Activated B cell treated with CpG ODN at 0.5 μM for 24 hours (primary cell): ENCODE results near the gene GNB1L. TPM values are rescaled to one million over a fixed set of nuclear protein-coding genes. Genes with fewer than 3 reads are reported as not detected.
"Not testable (repeated sequence)": the region's sequence is repeated elsewhere in the genome, so short reads cannot be mapped to it uniquely, and the experiment has no call there.

Source experiments
- ATAC-seq: fragments of 200-7000 bp; cut with Tn5 transposase; one replicate; pipeline ENCODE4 v1.10.0; 2021; ENCODE audit warnings: low read depth, mild to moderate bottlenecking, moderate library complexity
- CTCF ChIA-PET: fragments of 350-600 bp; sonication (Branson Sonifier 250); formaldehyde crosslinking; loops from one replicate; lab custom pipeline; 2021; ENCODE audit warnings: antibody characterized with exemption; lab: Charles Lee
- POLR2A ChIA-PET: fragments of 350-600 bp; sonication (Branson Sonifier 250); formaldehyde crosslinking; loops from one replicate; lab custom pipeline; 2021; ENCODE audit warnings: antibody characterized with exemption; lab: Charles Lee
- DNase-seq: peaks from one replicate; pipeline ENCODE4 v3.0.0; 2022
- H3K27ac Mint-ChIP-seq: one replicate; pipeline ENCODE4 v1.8.0; 2020; ENCODE audit warnings: mixed read lengths
- H3K27me3 Mint-ChIP-seq: one replicate; pipeline ENCODE4 v1.8.0; 2021; ENCODE audit warnings: mixed read lengths
- H3K36me3 Mint-ChIP-seq: one replicate; pipeline ENCODE4 v1.8.0; 2021; ENCODE audit warnings: low read depth, mixed read lengths
- H3K4me1 Mint-ChIP-seq: one replicate; pipeline ENCODE4 v1.8.0; 2021; ENCODE audit warnings: mixed read lengths
- H3K4me3 Mint-ChIP-seq: one replicate; pipeline ENCODE4 v1.8.0; 2020; ENCODE audit warnings: mild to moderate bottlenecking, mixed read lengths
- H3K9me3 Mint-ChIP-seq: one replicate; pipeline ENCODE4 v1.8.0; 2020; ENCODE audit warnings: mixed read lengths
- intact Hi-C: fragments of 100-400 bp; cut with micrococcal nuclease; formaldehyde crosslinking; loops from one replicate; pipeline ENCODE4 v1.15.1; 2024
- total RNA-seq: library from RNA; stranded (reverse); gene quantifications from 2 replicates; pipeline ENCODE4 v1.2.3, GENCODE V29; 2022
- TF ChIP-seq, protein P1 (sequence below): fragments of 200-600 bp; IDR thresholded peaks from one replicate; pipeline ENCODE4 v1.8.0; 2022; ENCODE audit warnings: antibody characterized with exemption, mild to moderate bottlenecking

GNB1L gene
- total RNA-seq, 1 donor from 2014 or later = 6.3 TPM

- no peaks in the 10 kb centered on the region for H3K4me1 Mint-ChIP-seq
- H3K4me3 Mint-ChIP-seq = no peak overlapping the region
- peaks cover 30% of the 10 kb centered on the region for H3K36me3 Mint-ChIP-seq
- POLR2A ChIA-PET = no interaction called here
- intact Hi-C loops = no loop called here
- DNase-seq = no peak
- H3K9me3 Mint-ChIP-seq = peaks cover 14% of the 10 kb centered on the region
- no peak for ATAC-seq
- CTCF ChIA-PET = no interaction called here
- H3K27me3 Mint-ChIP-seq = no peaks in the 10 kb centered on the region
- TF ChIP-seq, protein P1, sequence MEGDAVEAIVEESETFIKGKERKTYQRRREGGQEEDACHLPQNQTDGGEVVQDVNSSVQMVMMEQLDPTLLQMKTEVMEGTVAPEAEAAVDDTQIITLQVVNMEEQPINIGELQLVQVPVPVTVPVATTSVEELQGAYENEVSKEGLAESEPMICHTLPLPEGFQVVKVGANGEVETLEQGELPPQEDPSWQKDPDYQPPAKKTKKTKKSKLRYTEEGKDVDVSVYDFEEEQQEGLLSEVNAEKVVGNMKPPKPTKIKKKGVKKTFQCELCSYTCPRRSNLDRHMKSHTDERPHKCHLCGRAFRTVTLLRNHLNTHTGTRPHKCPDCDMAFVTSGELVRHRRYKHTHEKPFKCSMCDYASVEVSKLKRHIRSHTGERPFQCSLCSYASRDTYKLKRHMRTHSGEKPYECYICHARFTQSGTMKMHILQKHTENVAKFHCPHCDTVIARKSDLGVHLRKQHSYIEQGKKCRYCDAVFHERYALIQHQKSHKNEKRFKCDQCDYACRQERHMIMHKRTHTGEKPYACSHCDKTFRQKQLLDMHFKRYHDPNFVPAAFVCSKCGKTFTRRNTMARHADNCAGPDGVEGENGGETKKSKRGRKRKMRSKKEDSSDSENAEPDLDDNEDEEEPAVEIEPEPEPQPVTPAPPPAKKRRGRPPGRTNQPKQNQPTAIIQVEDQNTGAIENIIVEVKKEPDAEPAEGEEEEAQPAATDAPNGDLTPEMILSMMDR = no peak
- H3K27ac Mint-ChIP-seq = no peak overlapping the region
Observed at GRCh38 chr22:19796160-19796559, 58.5 kb downstream of the GNB1L start.

DNA sequence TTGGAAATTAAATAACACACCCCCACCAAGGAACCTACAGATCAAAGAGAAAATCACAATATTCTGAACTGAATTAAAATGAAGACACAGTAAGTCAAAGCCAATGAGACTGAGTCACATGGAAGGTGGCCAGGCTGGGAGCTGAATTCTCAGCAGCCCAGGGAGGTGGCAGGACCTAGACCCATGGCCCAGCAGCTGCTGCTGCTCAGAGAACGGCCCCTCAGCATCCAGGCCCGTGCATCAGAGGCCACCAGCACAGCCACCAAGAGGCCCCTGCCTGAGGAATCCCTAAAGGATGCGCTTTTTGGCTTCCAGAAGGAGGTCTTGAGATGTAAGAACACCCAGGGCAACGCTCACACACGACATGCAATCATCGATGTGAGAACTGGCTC is 59.1 kb downstream of the GNB1L start:
- Mint-ChIP-seq H3K27ac (no peak overlapping the region), H3K4me3 (no peak overlapping the region), H3K9me3 (peaks cover 14% of the 10 kb centered on the region), H3K36me3 (peaks cover 31% of the 10 kb centered on the region), H3K4me1 (no peaks in the 10 kb centered on the region), H3K27me3 (no peaks in the 10 kb centered on the region)
- POLR2A ChIA-PET = no interaction called here
- ATAC-seq (no peak), DNase-seq (no peak)
- CTCF ChIA-PET = no interaction called here
- TF ChIP-seq, protein P1 = no peak
- intact Hi-C loops = no loop called here

- TF ChIP-seq, protein P1 = no peak
- CTCF ChIA-PET = no interaction called here
- Mint-ChIP-seq H3K27me3 (no peaks in the 10 kb centered on the region), H3K36me3 (peaks cover 36% of the 10 kb centered on the region), H3K27ac (no peak overlapping the region), H3K4me1 (no peaks in the 10 kb centered on the region), H3K9me3 (peaks cover 16% of the 10 kb centered on the region), H3K4me3 (no peak overlapping the region)
- ATAC-seq (no peak), DNase-seq (no peak)
- POLR2A ChIA-PET = no interaction called here
- intact Hi-C loops = no loop called here
Observed at GRCh38 chr22:19793661-19794310, 60.9 kb downstream of the GNB1L start.

DNA sequence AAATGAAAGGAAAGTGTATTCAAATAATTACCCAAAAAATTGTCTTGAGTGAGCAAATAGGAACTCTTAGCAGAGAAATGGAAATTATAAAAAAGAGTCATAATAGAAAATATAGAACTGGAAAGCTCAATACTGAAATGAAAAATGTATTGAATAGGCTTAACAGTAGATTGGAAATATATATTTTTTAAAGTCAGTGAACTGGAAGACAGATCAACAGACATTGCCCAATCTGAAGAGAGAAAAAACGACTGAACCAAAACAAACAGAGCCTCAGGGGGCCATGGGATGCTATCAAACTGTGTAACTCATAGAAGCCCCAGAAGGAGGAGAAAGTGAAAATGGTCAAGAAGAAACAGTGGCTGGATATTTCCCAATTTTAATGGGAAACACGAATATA is 61.5 kb downstream of the GNB1L start:
- no peaks in the 10 kb centered on the region for H3K4me1 Mint-ChIP-seq
- ATAC-seq (no peak), DNase-seq (no peak)
- H3K4me3 Mint-ChIP-seq = no peak overlapping the region
- TF ChIP-seq, protein P1 = no peak
- intact Hi-C loops = no loop called here
- ChIA-PET POLR2A (no interaction called here), CTCF (no interaction called here)
- H3K27ac Mint-ChIP-seq = no peak overlapping the region
- no peaks in the 10 kb centered on the region for H3K27me3 Mint-ChIP-seq
- peaks cover 16% of the 10 kb centered on the region for H3K9me3 Mint-ChIP-seq
- H3K36me3 Mint-ChIP-seq = peaks cover 36% of the 10 kb centered on the region

- DNase-seq, ATAC-seq, H3K27me3 Mint-ChIP-seq, H3K27ac Mint-ChIP-seq, intact Hi-C loops, H3K4me3 Mint-ChIP-seq, POLR2A ChIA-PET, H3K4me1 Mint-ChIP-seq, CTCF ChIA-PET: not testable (repeated sequence)
- Mint-ChIP-seq H3K9me3 (peaks cover 16% of the 10 kb centered on the region), H3K36me3 (peaks cover 36% of the 10 kb centered on the region)
Observed at GRCh38 chr22:19792383-19792896, 62.2 kb downstream of the GNB1L start.

DNA sequence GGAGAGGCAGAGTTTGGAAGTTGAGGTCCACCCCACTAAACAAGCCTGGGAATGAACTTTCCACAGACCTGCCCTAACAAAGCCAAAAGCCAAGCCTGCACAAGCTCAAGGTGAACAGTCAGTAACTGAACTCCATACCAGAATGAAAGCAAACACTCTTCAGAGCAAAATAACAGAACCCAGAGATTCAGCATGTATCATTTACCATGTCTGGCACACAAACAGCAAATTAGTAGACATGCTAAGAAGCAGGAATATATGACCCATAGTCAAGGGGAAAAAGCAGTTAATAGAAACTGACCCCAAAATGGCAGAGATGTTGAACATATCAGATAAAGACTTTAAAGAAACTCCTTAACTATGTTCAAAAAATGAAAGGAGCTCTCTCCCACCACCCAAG is 62.8 kb downstream of the GNB1L start:
- no peaks in the 10 kb centered on the region for H3K4me1 Mint-ChIP-seq

More for the DNA sequence above, 62.8 kb downstream of the GNB1L start:
- H3K27me3 Mint-ChIP-seq = no peaks in the 10 kb centered on the region
- H3K9me3 Mint-ChIP-seq = peaks cover 16% of the 10 kb centered on the region
- H3K4me3 Mint-ChIP-seq = no peak overlapping the region
- TF ChIP-seq, protein P1 = no peak
- intact Hi-C loops = no loop called here
- ChIA-PET POLR2A (no interaction called here), CTCF (no interaction called here)
- DNase-seq = no peak
- H3K27ac Mint-ChIP-seq = no peak overlapping the region
- ATAC-seq = no peak
- peaks cover 36% of the 10 kb centered on the region for H3K36me3 Mint-ChIP-seq
